GM21723 (cell line): ENCODE measurements around the gene CLCA4.
"Not testable (repeated sequence)": the region's sequence is repeated elsewhere in the genome, so short reads cannot be mapped to it uniquely, and the experiment has no call there.

Source experiments
- ATAC-seq: cut with Tn5 transposase; IDR thresholded peaks from one replicate; pipeline ENCODE4 v1.9.1; 2021; ENCODE audit warnings: mild to moderate bottlenecking, moderate library complexity; ENCODE audit not compliant: unreplicated experiment

Gene CLCA4

DNA sequence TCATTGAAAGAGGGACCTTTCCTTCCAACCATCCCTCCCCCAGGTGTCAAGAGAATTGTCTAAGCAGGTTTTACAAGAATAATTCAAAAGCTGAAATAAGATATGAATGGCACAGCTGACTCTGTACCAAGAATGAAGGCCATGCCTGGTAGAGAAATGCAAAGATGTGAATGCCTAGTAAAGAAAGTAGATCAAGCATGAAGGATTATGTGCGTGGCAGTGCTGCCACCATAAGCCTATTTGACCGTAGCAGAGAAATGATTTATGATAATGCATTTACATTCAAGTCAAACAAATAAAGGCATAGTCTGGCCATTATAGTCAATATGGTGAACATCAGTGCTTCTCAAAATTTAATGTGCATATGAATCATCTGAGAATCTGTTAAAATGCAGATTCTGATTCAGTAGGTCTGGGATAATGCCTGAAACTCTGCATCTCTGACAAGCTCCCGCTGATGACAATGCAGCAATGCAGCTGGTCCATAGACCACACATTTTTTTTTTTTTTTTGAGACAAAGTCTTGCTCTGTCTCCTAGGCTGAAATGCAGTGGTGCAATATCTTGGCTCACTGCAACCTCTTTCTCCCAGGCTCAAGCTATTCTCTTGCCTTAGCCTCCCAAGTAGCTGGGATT lies 16.6 kb upstream of the CLCA4 start:
- ATAC-seq: no peak

DNA sequence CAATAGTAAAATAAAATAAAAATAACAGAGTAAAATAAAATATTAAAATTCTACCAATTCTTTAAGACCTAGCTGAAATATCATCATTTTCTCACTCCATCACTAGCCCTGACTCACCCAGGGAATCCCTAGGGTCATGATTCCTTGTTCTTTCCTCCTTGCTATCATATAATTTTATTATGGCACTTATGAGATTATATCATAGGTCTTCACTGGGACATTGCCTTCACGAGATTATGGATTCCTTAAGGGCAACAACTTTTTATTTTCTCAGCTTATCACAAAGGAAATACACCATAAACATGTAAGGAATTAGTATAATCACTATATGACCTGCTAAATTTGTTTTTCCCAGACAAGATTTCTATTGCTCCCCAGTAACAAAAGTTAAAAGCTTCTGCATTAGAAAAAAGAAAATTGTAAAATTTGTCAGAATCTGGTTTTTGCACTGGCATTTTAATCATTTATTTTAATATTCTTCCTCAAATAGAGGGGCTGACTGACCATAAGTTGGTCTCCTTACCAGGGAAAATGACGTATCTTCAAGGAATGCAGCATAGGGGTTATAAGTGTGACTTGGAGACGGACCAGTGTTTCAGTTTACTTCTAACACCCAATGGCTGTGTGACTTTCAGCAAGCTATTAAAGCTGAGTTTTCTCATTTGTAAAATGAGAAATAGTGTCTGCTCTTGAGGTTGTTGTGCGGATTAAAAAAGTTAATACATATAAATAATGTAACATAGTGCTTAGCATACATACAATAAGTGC lies 8.8 kb upstream of the CLCA4 start:
- no peak for ATAC-seq

DNA sequence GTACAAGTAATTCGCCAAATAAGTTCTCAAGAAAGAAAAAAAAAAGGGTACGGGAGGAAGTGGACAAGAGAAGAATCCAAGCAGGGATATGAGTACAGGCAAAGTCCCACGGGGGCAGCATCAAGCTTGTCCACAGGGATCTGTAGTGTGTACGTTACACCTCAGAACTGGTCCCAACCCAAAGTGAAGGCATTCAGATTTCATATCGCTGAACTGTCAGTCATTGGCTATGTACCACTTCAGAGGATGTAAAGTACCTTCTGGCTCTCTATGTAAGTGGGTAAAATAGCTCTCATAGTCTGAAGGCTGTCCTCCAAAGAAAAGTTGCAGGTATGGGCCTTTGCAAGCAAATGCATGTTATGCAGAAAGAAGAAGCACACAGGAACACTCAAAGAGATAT lies 8.1 kb upstream of the CLCA4 start:
- ATAC-seq: no peak

DNA sequence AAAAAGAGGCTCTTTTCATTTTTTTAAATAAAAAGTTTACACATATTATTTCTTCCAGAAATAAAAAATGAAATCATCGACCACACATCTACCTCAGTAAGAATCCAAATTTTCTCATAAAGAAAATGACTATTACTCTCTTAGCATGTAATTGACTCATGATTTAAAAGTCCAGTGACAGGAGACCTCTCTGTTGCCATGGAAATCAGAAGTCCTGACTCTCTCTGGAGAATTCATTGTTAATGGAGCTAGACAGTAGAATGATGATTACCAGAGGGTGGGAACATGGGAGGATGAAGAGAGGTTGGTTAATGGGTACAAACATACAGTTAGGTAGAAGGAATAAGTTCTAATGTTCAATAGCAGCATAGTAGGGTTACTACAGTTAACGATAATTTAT lies 5.0 kb upstream of the CLCA4 start:
- ATAC-seq: no peak

DNA sequence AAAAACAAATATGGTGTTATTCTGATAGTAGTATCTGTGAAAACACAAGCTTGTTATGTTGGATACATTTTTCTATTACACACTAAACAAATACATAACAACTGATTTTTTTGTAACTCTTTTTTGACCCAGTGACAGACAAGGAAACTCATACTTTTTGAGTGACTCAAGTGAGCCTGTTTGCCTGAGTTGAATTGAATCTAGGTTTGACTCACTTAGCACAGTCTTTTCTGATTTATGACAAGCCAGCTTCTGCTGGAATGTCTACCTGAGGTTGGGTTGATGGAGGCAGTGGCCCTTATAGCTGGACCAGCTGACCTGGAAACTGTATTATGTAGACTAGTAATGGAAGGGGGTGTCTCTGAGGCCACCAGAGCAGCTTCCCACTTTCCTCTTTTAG lies 4.2 kb upstream of the CLCA4 start:
- ATAC-seq: no peak

DNA sequence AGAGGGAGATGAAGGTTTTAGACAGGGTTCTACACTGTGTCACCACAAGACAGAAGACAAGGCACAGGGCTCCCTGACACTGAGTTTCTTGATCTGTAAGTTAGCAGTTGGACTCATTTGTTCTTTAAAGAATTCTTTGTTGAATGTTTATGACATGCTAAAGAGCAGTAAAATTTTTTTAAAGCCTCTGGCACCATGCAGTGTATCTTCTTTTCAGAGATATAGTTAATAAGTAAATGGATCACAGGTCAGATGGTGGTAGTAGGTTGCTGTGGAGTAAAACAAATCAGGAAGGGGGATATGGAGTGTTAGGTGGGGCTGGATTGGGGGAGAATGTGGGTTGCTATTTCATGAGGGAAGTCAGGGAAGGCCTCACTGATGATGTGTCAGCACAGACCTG lies 2.0 kb downstream of the CLCA4 start:
- ATAC-seq: no peak

DNA sequence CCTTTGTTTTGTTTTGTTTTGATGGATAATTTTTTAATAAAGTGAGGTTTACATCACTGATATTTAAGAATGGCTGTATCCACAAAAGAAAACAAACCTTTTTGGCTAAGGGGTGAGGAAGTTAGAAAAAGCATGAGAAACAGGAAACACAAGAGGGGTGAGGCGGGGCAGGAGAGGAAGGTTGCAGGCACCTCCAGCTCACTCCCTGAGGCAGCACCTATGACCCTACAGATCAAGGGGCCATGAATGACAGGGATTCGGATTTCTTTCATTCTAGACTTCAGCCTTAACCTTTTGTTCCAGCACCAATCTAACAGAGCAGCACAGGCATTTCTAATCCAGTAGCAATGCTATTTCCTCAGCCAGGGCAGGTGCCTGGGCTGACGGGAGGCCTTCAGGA lies 4.4 kb downstream of the CLCA4 start:
- ATAC-seq: no peak

DNA sequence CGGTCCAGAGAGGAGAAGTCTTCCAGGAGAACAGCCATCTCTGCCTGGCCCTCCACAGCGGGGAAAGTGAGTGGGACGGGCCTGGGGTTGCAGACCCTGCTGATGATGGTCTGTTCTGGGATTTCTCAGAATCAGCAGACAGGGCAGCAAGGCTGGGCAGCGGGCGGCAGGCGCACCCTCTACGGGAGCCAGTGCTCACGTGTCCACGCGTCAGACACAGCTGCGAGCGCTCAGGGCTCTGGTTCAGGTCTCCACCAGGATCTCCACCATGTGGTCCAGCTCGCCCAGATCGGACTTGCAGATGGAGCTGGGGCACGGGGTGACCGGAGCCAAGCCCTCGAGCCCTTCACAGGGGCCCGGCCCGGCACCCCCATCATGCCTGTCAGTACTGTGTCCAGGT lies 5.5 kb downstream of the CLCA4 start:
- ATAC-seq: no peak

DNA sequence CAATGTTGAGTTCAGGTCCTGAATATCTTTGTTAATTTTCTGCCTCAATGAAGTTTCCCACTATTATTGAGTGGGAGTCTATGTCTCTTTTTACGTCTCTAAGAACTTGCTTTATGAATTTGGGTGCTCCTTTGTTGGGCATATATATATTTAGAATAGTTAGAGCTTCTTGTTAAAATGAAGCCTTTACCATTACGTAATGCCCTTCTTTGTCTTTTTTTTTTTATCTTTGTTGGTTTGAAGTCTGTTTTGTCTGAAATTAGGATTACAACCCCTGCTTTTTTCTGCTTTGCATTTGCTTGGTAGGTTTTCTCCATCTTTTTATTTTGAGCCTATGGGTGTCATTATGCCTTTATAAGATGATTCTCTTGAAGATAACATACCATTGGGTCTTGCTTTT lies 10.9 kb downstream of the CLCA4 start:
- ATAC-seq: no peak

DNA sequence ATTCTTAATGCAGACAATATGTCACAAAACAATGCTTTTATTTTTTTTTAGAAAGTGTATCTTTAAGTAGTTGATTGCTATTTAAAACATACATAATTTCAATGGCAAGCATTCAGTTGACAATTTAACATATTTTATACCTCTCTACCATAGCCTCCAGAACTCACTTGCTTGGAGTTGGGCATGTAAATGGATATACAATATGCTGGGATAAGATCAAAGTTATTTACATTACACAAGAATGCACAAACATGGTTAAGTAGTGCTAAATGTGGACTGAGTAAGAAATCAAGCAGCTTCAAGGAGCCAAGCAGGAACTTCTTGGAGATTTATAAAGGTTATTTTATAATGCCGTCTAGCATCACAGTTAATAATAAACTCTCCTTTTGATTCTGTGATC lies 17.0 kb downstream of the CLCA4 start:
- no peak for ATAC-seq

DNA sequence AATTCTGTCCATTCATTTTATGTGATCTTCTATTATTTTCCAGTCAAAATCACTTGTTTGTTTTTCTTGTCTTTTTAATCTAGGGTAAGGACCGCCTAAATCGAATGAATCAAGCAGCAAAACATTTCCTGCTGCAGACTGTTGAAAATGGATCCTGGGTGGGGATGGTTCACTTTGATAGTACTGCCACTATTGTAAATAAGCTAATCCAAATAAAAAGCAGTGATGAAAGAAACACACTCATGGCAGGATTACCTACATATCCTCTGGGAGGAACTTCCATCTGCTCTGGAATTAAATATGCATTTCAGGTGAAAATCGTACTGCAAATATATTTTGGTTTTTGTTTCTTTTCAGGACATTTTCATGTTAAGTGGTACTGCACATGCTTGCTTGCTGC lies 20.5 kb downstream of the CLCA4 start:
- no peak for ATAC-seq

DNA sequence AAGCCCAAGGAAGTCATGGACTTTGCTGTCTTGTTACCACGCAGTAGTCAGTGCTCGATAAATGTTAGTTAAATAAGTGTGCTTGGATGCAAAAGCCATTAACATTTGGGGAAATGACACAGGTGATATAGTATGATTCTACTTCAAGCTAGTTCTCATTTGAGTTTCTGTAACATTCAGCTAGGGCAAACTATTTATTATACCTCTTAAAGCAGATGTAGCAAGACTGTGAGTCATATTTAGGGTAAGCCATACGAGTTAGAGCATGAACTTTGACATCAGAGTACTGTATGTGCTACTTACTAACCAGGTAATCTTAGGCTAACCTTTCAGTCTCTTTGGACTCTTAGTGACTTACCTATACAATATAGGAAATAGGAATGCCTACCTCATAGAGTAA lies 21.0 kb downstream of the CLCA4 start:
- no peak for ATAC-seq

DNA sequence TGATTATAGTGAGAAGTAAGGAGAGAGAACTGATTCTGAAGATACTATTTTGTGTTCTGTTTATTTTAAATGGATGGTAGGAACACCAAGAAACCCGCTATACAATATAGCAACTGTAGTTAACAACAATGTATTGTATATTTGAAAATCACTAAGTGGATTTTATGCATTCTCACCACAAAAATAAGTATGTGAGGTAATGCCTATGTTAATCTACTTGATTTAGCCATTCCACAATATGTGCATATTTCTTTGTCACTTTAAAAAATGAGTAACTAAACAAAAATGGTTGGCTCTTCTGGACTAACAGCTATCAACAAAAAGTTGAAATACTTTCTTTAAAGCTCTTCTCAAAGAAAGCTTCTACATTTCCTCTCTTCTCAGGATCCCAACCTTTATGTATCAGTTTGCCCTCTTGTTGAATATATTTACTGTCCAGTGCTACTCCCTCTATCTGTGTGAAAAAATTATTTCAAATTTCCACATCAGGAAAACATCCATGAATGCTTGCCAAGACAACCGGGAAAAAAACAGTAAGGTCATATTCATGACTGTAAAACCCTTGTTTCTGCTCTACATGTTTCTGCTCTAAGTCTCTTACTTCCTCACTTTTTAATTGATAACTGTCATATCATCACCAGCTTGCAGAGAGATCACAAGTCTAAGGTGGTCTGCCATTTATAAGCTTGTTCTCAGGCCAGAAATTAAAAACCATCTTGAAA lies 27.0 kb downstream of the CLCA4 start:
- no peak for ATAC-seq

DNA sequence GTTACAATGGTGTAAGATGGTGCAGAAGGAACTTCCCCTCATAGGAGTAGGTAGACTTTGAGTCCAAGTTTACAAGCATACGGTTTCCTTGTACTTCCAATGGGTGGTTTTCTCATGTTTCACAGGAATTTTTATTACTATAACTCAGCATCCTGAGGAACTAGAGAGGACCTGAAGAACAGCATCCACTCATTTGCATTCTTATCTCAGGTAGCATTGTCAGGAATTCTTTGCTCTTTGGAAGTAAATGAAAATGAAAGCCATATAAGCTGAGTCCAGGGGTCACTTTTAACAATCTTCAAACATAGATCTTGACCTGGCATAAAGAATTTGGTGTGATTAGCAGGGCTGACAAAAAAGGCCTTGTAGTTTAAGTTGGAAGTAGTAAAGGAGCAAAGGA lies 34.4 kb downstream of the CLCA4 start:
- no peak for ATAC-seq

DNA sequence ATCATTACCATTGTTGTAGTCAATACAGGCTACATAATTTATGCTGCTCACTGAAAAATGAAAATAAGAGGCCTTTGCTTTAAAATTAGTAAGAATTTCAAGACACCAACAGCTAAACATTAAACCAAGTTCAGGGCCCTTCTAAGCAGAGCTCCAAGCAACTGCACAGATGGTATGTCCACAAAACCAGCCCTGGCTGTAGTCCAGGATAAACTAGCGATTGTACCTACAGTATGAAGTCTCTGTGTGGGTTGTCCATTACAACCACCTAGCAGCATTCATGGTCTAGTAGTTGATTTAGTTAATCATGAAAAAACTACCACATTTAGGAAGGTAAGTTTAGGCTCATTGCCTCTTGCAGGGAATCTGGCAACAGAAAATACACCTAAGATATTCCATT lies 35.3 kb downstream of the CLCA4 start:
- ATAC-seq: no peak

DNA sequence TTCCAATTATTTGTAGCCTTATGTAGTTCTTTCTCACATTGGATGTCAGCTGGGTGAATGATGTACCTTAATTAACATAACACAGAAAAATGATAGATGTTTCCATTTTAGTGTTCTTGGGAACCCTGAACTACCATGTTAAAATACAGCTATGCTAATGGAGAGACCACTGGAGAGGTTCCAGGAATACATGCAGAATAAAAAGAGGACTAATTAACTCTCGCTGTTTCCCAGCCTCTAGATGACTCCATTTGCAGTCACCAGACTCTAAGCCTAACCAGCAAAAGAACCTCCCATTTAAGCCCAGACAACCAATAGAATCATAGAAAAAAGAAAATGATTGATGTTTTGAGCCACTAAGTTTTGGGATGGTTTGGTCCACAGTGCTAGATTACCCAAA lies 36.2 kb downstream of the CLCA4 start:
- no peak for ATAC-seq

DNA sequence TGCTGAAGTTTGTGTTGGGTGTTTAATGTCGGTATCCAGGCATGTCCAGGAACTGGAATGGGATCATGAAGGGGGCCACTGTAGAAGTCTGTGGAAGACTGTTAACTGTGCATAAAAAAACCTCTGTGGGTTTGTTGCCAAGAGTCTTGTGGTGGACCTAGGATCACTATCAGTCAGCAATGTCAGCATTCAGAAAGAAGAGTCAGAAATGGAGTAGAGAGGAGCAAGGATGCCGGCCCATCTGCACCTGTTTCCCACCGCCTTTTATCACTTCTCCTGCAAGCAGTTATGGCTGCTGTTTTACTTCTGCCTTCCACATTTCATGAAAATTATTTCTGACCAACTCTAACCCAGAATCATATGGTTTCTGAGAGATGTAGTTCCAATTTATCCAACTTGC lies 36.7 kb downstream of the CLCA4 start:
- ATAC-seq: no peak

DNA sequence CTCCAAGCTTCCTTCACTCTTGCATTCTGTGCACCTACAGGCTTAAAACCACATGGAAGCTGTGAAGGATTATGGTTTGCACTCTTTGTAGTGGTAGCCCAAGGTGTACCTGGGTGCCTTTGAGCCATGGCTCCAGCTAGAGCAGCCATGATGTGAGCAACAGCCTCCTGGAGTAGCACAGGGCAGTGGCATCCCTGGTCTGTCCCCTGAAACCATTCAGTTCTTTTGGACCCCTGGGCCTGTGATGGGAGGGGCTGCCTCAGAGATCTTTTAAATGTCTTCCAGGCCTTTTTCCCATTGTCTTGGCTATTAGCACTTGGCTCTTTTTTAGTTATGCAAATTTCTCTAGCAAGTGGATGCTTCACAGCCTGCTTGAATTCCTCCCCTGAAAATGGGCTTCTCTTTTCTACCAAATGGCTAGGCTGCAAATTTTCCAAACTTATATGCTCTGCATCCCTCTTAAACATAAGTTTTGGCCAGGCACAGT lies 47.4 kb downstream of the CLCA4 start:
- ATAC-seq: no peak

DNA sequence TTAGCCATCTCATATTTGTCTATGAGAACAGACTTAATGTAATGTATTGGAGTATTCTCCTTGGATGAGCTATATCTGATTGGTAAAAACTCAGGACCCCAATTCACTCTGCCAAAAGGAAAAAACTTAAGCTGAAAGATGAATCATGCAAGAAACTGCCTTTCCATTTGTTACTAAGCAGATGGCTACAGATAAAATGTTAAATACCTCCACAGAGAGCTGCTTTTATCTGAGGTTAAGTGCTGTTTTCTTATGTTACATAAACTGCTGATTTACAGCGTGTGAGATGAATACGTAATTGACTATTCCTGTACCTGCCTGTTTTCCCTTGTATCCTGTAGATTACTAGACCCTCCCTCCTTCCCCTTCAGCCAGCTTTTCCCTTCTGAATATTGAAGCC lies 49.3 kb downstream of the CLCA4 start:
- ATAC-seq: no peak

DNA sequence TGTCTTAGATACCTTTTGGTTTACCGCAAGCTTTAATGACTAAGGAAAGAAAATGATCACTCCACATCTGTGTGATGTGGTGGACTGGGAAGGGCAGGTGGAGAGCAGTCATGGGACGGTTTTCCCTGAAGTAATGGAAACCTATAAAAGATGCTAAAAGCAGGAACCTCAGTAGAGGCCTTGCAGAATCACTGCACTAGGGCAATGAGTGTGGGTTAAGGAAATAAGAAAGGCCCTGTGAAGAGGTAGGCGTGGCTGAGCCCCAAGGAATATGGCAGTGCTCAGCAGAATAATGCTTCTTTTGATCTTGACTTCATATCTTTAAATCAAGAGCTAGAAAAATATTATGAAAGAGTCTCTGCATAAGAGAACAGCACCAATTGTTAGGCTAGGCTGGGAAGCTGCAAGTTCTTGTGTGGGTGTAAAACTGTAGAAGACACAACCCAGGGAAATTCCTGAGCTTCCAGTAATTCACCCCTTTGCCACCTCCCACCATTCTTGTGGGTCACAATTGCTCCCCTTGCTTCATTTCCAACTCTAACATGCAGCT lies 49.9 kb downstream of the CLCA4 start:
- no peak for ATAC-seq

DNA sequence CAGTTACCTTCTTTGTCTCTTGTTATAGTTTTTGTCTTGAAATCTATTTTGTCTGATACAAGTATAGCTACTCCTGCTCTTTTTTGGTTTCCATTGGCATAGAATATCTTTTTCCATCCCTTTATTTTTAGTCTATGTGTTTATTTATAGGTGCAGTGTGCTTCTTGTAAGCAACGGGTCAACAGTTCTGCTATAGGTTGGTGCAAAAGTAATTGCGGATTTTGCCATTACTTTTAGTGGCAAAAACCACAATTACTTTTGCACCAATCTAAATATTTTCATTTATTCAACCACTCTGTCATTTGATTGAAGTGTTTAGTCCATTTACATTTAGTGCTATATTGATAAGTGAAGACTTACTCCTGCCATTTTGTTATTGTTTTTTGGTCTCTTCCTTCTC lies 59.2 kb downstream of the CLCA4 start:
- not testable (repeated sequence) for ATAC-seq

DNA sequence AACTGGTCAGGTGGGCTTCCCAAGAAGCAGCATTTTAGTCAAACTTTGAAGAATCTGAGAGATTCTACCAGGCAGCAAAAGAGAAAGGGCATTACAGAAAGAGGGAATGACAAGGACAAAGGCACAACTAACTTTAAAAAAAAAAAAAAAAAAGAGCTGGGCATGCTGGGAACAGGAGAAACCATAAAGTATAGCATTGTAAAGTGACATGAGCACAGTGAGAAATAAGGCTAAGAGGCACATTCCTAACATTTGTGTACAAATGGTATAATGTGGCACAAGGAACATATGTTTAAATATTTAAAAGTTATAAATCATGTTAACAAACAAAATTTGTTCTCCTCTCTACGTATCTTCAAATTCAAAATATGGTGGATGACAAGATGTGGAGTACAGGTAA lies 69.6 kb downstream of the CLCA4 start:
- ATAC-seq: no peak
